ENCODE results near the gene PDE6C. TPM values are rescaled to one million over a fixed set of nuclear protein-coding genes. Genes with fewer than 3 reads are reported as not detected.

PDE6C gene
- total RNA-seq, 1 experiment from 2014 or later, result not detected

- DNase-seq (ENCODE audit: low read depth), result no peak
Measured at GRCh38 chr10:93593749-93594148, 18.6 kb upstream of the PDE6C start.

GRCh38 chr10:93594518-93594917 is 17.8 kb upstream of the PDE6C start:
- no peak for DNase-seq (ENCODE audit: low read depth)

- DNase-seq (ENCODE audit: low read depth), result no peak
Measured at GRCh38 chr10:93595378-93596161, 16.8 kb upstream of the PDE6C start.

GRCh38 chr10:93596539-93596938 is 15.8 kb upstream of the PDE6C start:
- DNase-seq (ENCODE audit: low read depth), result no peak

- DNase-seq (ENCODE audit: low read depth), result no peak
Measured at GRCh38 chr10:93597075-93597599, 15.2 kb upstream of the PDE6C start.

GRCh38 chr10:93598157-93598556 is 14.2 kb upstream of the PDE6C start:
- no peak for DNase-seq (ENCODE audit: low read depth)

- DNase-seq (ENCODE audit: low read depth), result no peak
Measured at GRCh38 chr10:93599335-93599734, 13.0 kb upstream of the PDE6C start.

GRCh38 chr10:93599778-93600177 is 12.6 kb upstream of the PDE6C start:
- no peak for DNase-seq (ENCODE audit: low read depth)

GRCh38 chr10:93600446-93601145 is 11.7 kb upstream of the PDE6C start:
- peak; percentile 4 for DNase-seq (ENCODE audit: low read depth)

- peak; percentile 11 for DNase-seq (ENCODE audit: low read depth)
Measured at GRCh38 chr10:93601146-93601773, 11.1 kb upstream of the PDE6C start, which contains the start of gene RBP4. RBP4 (minus strand) TSS chr10:93601235; CDS start chr10:93601028, 207 bp downstream.

GRCh38 chr10:93601774-93602162 is 10.6 kb upstream of the PDE6C start:
- DNase-seq (ENCODE audit: low read depth), result no peak

- no peak for DNase-seq (ENCODE audit: low read depth)
Measured at GRCh38 chr10:93603023-93603422, 9.3 kb upstream of the PDE6C start.

- no peak for DNase-seq (ENCODE audit: low read depth)
Measured at GRCh38 chr10:93604146-93604545, 8.2 kb upstream of the PDE6C start.

GRCh38 chr10:93608421-93608820 is 3.9 kb upstream of the PDE6C start:
- no peak for DNase-seq (ENCODE audit: low read depth)

- DNase-seq (ENCODE audit: low read depth), result no peak
Measured at GRCh38 chr10:93613126-93613525, 789 bp downstream of the PDE6C start.

- DNase-seq (ENCODE audit: low read depth), result no peak
Measured at GRCh38 chr10:93614101-93614825, 1.9 kb downstream of the PDE6C start.

GRCh38 chr10:93615576-93616235 is 3.4 kb downstream of the PDE6C start:
- no peak for DNase-seq (ENCODE audit: low read depth)

GRCh38 chr10:93620925-93621324 is 8.6 kb downstream of the PDE6C start:
- DNase-seq (ENCODE audit: low read depth), result no peak

GRCh38 chr10:93622942-93623341 is 10.6 kb downstream of the PDE6C start:
- DNase-seq (ENCODE audit: low read depth), result no peak

- no peak for DNase-seq (ENCODE audit: low read depth)
Measured at GRCh38 chr10:93628858-93629257, 16.5 kb downstream of the PDE6C start.

GRCh38 chr10:93629647-93630305 is 17.4 kb downstream of the PDE6C start:
- DNase-seq (ENCODE audit: low read depth), result no peak

Data from RPMI7951 (cell line).